Limb (tissue), 2 donors: ENCODE measurements around the gene ZNF335.

Experiments
- DNase-seq, 2 donors: peaks; one replicate each; pipeline ENCODE4 v3.0.0-alpha.2; 2016; ENCODE audit errors: extremely low spot score in 2 of 2

ZNF335 gene

DNA sequence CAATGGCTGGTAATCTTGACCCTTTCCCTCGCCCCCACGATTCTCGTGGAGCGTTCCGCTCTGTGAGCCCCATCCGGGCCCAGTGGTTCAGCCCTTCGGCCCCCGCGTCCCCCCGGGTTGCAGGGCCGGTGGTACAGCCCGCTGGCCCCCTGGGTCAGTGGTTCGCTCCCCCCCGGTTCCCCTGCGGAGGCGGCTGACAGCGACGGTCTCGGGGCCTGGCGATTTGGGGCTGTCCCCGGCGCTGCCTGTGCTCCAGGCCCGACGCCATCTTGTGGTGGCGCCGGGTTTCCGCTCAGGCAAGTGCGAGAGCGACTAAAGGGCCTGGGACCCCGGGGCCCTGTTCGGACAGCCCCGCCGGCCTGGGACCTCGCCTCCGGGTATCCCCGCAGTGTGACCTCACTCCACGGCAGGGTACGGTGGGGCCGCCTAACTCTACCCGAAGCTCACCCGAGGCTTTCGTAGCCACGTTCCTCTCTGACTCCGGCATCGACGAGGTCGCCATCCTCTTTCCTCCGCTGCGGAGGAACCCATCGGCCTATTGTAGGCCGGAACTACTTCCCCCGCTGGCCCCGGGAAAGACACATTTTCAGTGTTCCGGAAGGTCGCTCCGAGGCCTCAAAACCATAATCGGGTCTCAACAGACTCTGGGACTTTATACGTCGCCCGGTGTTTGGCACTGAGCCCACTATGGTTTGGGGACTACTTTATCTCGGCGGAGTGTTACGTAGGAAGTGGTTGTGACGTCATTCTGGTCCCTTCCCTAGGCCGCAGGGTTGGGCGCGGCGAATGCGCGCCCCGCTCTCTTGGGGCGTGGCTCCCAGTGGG lies at the start of gene ZNF335:
ZNF335 (minus strand) TSS at position 529 of the 825 bp plus-strand sequence. CDS start 793 bp downstream, outside the sequence.
- peak; percentile 96 to 98 for DNase-seq

DNA sequence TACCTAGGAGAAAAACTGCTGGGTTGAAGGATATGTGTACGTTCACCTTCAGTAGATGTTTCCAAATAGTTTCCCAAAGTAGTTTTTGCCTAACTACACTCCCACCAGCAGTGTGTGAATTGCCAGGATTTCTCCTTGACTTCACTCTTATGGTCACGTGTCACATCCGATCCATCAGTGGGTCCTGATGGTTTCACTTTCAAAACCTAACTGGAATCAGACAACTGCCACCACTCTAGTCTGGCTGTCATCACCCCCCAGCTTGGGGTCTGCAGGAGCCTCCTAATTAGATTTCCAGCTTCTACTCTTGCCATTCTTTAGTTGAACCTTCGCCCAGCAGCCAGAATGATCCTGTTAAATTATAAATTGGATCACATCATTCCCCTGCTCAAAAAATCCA lies 48.6 kb upstream of the ZNF335 start:
- DNase-seq: no peak

GRCh38 chr20:46018611-46019010 lies 46.6 kb upstream of the ZNF335 start:
- no peak for DNase-seq

DNA sequence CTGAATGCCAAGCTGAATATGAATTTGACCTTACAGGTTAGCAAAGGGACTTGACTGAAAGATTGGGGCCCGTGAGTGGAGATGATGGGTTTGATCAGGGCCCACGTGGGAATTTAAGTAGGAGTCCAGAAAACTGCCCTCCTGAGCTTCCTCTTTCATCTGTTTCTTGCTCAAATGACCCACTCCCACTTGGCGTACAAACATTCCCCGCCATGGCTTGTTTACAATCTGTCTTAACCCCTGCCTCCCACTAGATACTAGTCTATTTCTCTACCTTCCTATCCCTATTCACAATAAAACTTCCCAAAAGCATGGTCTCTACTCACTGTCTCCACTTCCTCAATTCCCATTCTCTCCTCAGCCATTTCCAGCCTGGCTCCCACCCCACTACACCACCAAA lies 46.1 kb upstream of the ZNF335 start:
- DNase-seq: no peak

DNA sequence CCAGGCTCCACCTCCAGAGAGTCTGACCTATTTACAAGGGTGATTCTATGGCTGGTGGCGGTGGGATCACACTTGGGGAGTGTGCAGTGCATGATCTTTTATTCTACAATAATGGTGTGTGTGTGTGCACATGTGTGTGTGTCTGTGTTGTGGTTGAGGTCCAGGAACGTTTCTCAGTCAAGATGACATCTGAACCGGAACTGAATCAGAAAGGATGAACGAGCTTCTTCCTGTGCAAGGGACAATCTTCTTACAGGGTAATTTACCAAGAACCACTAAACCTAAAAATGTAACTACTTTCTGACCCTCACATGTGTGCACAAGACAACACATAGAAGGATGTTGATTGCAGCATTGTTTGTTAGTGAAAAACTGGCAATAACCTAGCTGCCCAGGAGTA lies 45.3 kb upstream of the ZNF335 start:
- DNase-seq: no peak

DNA sequence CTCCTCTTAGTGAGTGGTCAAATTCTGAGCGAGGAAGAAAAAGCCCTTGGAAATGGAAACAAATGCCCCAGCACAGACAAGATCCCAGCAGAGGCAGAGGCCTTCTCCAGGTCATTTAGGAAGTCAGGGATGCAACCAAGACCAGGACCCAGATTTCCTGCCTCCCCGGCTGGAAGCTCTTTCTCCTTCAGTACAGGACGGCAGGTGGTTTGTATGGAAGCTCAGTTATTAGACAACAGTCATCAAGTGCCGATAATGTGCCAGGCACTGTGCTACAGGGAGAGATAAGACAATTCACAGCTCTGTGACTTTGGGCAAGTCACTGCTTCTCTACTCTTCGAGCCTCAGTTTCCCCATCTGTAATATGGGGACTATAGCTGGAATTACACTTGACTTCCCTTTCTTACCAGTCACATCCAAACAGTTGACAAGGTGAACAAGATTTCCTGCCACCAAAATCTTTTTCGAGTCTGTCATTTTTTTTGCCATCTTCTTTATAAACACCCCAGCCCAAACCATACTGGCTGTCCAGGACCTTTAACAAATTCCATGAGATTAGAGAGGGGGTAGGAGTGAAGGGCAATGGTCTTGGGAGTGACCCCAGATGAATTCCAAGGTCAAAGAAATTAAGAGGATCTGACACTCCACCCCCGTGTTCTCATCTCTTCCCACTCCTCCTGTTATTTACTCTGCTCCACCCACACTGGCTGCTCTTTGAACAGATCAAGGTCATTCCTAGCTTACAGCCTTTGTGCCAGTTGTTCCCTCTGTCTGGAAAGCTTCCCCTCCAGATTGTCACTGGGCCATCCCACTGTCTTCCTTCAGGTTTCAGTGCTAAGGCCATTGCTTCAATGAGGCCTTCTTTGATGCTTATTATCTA lies 42.8 kb upstream of the ZNF335 start:
- DNase-seq: no peak

- peak in 1 of 2 donors; percentile 73 for DNase-seq
Observed at GRCh38 chr20:46013829-46014516, 42.0 kb upstream of the ZNF335 start.

- DNase-seq: no peak
Observed at GRCh38 chr20:46013322-46013828, 41.4 kb upstream of the ZNF335 start.

DNA sequence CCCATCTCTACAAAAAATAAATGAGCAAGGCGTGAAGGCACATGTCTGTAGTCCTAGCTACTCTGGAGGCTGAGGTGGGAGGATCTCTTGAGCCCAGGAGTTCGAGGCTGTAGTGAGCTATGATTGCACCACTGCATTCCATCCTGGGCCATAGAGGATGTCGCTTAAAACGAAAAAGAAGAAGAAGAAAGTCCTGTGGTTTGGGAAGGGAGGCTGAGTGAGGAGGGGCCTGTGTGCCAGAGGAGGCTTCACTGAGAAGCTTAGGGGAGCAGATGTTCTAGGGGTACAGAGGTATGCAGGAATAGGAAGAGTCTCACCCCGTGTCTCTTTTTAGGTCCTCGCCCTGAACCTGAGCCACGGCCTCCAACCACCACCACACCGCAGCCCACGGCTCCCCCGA lies 40.9 kb upstream of the ZNF335 start:
- DNase-seq: no peak

GRCh38 chr20:46011631-46012482 lies 39.9 kb upstream of the ZNF335 start:
- peak in 1 of 2 donors; percentile 49 for DNase-seq

GRCh38 chr20:46010491-46011391 lies 38.7 kb upstream of the ZNF335 start:
- DNase-seq: no peak

DNA sequence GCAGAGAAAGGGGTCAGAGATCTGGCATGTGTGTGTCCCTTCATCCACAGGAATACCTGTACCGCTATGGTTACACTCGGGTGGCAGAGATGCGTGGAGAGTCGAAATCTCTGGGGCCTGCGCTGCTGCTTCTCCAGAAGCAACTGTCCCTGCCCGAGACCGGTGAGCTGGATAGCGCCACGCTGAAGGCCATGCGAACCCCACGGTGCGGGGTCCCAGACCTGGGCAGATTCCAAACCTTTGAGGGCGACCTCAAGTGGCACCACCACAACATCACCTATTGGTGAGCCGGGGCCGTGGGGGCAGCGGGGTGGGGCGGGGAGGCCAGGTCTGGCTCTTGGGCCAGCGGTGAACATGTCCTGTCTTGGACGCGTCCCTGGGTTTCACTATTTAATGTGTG lies 37.8 kb upstream of the ZNF335 start:
- DNase-seq: no peak

DNA sequence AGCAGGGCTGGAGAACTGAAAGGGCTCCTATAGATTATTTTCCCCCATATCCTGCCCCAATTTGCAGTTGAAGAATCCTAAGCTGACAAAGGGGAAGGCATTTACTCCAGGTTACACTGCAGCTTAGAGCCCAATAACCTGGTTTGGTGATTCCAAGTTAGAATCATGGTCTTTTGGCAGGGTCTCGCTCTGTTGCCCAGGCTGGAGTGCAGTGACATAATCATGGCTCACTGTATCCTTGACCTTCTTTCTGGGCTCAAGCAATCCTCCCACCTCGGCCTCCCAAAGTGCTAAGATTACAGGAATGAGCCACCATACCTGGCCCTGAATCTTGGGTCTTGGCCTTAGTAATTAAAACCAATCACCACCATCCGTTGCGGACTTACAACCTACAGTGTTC lies 35.7 kb upstream of the ZNF335 start:
- no peak for DNase-seq

GRCh38 chr20:46006964-46007363 lies 35.0 kb upstream of the ZNF335 start:
- DNase-seq: no peak

DNA sequence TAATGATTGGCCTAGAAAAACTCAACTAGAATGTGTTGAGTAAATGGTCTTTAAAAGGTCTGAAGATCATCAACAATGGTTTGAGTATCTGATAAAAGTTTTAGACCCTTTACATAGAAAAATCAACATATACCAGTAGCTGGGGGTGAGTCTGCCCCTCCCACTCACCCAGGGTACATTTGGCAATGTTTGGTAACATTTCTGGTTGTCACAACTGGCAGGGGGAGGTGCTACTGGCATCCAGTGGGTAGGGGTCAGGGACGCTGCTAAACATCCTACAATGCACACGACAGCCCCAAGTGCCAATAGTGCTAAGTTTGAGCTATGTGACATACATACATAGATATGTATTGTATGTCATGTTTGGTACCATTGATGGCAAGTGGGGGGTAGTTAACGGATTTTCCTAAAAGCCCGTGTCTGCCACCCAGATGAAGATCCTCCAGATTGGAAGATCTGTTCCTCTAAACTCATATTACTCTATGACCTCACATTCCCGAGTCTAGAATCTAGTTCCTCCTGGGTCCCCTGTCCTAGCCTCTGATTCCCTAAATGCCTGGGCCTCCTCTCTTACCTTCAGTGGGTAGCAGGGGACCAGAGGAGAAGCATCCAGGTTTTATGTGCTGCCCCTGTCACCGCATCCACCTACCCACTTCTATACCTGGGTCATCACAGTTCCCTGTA lies 34.2 kb upstream of the ZNF335 start:
- no peak for DNase-seq

- DNase-seq: no peak
Observed at GRCh38 chr20:46004889-46005473, 33.0 kb upstream of the ZNF335 start.

GRCh38 chr20:46004187-46004586 lies 32.2 kb upstream of the ZNF335 start:
- no peak for DNase-seq

DNA sequence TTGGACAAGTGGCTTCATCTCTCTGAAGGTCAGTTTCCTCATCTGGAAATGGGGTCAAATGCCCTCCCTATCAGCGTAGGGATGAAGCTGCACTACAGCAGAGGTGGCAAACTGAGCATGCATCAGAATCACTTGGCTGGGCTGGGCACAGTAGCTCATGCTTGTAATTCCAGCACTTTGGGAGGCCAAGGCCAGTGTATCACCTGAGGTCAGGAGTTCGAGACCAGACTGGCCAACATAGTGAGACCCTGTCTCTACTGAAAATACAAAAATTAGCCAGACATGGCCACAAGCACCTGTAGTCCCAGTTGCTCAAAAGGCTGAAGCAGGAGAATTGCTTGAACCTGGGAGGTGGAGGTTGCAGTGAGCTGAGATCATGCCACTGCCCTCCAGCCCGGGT lies 30.0 kb upstream of the ZNF335 start:
- no peak for DNase-seq

DNA sequence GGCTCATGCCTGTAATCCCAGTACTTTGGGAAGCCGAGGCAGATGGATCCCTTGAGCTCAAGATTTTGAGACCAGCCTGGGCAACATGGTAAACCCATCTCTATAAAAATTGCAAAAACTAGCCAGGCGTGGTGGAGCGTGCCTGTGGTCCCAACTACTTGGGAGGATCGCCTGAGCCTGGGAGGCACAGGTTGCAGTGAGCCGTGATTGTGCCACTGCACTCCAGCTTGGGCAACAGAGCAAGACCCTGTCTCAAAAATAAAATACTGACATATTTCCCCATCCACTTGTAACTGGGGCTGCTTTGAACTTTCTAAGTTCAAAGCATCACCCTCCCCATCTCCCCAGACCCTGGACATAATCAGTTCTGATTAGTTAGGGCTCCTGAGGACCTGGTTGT lies 29.5 kb upstream of the ZNF335 start:
- DNase-seq: no peak
